Cerebellar cortex (tissue), 1 donor: Measurements from ENCODE around the gene OGDHL.
A peak's percentile ranks its signal among the peaks of the same experiment; 100 is the strongest.
"Not testable (repeated sequence)": the region's sequence is repeated elsewhere in the genome, so short reads cannot be mapped to it uniquely, and the experiment has no call there.

Source experiments
- DNase-seq: peaks from one replicate; pipeline ENCODE4 v3.0.0-alpha.2; 2015; ENCODE audit warnings: low spot score

The OGDHL gene

DNA sequence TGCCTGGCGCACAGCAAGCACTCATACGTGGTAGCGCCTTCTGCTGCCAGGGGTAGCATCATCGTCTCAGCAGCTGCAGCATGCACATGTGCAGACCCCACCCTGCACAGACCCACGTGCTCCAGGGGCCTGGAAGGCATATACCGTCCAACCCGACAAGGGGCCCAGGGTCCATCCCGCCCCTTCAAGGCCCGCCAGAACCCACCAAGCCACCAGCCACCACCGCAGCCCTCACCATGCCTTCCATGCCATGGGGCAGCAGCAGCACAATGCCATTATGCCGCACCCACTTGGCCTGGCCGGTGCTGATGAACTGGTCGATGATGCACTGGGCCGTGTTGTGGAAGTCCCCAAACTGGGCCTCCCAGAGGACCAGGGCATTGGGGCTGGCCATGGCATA, 22.7 kb downstream of the OGDHL start:
- no peak for DNase-seq

DNA sequence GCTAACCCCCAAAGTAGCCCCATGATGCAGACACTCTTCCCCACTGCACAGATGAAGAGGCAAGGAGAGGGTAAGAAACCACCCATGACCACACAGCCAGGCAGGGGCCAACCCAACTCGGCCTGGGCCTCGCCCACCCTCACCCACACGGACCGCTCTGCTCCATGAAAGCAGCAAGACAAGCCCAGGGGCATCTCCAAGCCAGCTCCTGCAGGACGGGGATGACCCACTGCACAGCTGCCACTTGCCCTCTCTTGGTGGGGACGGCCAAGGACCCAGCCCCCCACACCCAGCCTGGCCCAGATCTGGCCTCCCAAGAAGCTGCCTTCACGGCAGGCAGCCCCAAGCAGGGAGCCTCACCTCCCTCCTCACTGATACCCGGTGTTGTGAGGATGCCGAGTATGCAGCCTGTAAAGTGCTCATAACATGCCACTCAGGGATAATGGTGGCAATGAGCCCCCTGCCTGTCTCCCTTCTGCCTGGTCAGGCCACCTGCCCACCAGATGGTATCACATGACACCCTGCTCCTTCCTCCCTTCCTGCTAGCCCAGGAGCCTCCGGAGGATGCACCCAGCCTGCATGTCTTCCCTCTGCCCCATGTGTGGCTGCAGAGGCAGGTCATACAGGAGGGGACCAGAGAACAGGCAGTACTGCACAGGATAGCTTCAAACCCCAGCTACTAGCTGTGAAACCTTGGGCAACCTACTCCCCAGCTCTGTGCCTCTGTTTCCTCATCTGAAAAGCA, 23.3 kb downstream of the OGDHL start:
- peak; percentile 62 for DNase-seq

DNA sequence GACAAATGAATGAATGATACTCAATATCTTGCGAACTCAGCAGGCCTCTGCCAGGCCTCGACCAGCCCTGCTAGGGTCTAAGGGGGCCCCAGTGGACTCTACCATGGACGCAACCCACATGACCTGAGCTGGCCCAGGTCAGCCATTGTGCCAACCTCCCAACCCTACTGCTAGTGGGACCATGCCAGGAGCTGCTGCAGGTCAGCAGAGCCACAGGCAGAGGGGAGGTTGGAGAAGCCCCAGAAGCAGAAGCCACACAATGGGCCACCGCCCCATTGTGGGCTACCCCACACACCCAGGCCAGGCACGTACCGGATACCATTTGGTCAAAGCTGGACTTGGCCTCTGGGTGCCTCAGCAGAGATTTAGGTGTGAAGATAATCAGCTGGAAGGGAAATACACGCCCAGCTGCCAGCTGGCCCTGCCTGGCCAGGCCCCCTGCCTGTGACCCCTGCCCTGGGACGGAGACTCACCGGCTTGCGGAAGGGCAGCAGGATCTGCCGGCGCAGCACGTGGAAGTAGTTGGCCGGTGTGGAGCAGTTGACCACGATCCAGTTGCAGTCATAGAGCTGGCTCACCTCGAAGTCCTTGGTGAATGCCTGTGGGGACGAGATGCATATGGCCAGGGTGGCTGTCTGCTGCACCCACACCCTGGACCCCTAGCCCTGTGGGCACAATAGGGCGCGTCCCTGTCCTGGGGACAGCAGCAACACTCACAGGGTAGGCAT, 24.5 kb downstream of the OGDHL start:
- no peak for DNase-seq

DNA sequence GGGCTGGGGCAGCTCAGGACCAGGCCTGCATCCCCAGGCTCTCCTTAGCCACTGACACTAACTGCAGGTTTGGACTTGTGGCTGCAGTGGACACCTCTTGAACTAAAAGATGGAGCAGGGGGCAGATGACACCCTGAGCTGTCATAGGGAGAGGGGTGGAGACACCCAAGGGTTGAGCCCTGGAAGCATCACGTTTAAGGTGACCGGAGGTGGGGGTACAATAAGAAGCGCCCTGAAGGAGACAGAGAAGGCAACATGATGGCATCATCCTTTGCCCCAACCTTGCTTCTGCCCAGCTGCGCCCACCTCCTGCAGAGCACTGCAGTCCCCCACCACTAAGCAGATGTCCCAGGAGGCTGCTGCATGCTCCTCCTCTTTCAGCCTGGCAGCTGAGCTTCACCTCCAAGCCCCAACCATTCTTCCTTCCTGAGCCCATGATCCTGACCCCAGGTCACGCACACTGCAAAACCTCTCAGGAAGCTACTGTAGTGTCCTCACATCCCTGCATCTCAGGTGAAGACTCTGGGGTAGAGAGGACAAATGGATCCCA, 25.5 kb downstream of the OGDHL start:
- DNase-seq: no peak

DNA sequence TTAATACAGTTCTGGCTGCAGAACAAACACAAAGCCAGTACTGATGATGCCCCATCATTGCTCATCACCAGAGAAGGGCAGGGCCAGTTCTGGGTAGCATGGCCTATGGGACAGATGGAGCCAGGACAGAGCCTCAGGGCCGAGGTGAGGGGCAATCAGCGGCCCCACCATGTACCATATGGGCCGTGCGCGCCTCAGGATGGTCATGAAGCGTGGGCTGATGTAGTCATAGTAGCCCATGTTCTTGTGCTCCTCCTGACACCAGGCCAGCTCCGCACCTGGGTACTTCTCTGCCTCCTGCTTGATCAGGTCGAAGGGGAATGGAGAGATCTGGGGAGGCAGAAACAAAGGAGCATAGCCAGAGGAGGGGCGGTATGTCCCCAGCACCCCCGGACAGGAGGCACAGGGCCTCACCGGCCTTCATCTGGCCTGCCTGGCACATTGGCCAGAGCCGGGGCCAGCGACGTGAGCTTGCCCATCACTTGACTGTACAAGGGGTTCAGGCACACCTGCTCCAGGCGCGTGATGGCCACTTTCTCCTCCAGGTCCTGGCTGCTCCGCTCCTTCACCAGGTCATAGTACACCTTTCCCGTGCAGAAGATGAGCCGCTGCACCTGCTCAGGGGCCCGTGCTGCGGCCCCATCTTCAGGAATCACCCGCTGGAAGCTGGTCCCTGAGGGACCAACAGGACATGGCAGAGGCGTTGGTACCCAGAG, 26.1 kb downstream of the OGDHL start:
- DNase-seq: no peak

DNA sequence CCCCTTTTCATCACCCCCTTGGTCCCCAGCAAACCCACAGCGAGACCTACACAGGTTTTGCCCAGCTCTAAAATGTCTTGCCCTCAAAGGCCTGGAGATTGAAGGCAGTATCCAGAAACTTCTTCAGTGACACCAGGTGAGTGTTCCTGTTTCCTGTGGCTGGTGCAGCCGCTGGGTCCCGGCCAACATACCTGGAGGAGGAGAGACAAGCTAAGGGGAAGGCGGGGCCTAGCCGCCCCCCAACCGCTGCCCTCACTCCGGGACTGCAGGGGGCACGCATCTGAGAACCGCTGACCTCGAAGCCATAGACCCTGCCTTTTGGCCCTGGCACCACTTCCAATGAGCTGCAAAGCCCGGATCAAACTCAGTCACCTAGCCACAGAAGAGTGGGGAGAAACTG, 27.0 kb downstream of the OGDHL start:
- no peak for DNase-seq

DNA sequence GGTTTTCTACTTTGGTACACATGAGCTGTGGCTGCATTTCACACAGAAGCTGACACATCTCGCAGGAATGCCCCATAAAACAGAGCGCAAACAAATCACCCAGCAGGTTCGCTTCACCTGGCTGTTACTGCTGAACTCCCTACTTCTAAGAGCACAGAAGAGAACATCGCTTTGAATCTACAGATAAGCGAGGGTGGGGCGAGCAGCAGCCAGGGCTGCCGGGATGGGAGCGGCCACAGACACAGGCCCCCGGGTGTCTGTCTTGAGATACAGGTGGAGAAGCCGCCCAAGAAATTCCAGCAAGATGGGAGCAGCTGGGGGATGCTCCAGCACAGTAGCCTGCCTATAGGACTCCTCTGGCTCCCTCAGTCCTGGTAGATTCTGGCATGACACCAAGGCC, 27.4 kb downstream of the OGDHL start:
- DNase-seq: no peak

DNA sequence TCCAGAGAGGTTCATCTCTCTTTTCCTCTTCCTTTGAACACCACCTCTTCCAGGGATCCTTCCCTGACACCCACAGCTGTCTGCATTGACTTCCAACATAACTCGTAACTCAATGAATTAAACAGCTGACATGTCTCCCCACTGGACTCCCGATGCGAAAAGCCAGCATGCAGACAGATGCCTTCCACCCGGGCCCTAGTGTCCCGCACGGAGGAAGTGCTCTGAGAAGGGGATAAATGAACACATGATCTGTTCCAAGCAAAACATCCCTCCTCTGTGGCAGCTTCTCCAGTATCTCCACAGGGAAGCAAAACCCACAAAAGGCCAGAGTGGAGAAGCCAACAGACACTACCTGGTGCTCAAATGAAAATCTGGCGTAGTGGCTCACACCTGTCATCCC, 28.3 kb downstream of the OGDHL start:
- DNase-seq: no peak

DNA sequence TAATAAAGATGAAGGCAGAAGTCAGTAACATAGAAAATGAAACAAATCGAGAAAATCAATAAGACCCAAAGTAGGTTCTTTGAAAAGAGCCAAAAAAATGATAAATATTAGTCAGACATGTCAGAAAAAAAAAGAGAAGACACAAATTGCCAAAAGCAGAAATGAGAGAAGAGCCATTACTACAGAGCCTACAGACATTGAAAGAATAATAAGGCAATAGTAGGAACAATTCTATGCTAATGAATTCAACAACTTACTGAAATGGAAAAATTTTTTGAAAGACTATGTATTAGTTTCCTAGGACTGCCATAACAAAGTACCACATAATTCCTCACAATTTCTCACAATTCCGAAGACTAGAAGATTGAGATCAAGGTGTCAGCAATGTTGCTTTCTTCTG, 35.5 kb downstream of the OGDHL start:
- DNase-seq: no peak

DNA sequence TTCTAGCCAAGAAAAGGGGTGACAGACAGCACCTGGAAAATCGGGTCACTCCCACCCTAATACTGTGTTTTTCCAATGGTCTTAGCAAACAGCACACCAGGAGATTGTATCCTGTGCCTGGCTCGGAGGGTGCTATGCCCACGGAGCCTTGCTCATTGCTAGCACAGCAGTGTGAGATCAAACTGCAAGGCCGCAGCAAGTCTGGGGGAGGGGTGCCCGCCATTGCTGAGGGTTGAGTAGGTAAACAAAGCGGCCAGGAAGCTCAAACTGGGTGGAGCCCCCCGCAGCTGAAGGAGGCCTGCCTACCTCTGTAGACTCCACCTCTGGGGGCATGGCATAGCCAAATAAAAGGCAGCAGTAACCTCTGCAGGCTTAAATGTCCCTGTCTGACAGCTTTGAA, 47.0 kb downstream of the OGDHL start:
- not testable (repeated sequence) for DNase-seq

DNA sequence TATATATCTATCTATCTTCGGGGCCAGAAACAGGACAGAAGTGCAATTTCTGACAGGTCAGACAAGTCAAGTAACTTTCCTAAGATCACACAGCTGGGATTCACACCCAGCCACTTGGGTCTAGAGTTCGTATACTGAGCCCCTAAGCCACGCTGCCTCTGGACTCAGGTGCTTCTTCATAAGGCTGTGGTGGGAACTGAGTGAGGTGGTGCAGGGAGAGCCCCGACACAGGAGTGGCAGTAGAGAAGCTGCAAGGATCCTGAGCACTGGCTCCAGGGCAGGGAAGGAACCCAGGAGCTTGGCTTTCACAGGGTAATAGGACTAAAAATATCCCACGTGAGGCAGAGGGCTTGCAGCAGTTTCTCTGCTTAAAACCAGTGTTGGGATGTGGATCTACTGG, 48.9 kb downstream of the OGDHL start:
- no peak for DNase-seq

DNA sequence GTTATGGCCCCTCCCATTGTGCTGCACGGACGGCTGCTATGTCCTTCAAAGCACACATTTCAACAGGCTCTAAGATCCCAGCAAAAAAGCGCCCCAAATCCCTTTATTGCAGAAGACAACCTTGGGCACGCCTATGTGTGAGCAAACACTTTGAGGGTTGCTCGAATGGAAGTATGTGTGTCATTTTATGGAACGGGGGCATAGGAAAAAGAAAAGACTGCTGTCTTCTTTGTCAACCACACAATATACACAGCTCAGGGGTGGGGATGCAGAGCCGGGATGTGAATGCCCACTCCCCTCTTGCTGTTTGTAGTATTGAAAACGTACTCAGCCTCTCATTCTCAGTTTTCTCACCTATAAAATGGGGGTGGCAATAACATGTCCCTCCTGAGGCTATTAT, 50.6 kb downstream of the OGDHL start:
- DNase-seq: no peak

DNA sequence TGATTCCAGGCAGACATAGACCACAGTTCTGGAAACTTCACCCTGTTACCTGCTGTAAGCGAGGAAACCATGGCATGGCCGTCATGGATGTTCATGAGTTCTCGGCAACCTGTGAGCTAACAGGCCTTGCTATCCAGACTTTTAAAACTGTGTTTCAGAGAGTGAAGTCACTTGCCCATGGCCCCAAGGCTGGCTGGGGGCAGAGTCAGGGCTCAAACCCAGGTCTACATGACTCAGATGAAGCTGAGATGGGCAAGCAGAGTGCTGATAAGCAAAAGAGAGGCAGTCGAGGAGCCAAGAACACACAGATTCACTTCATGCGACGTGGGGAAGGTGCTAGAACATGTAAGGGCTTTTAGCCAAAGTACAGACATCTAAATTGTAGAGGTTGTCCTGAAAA, 51.2 kb downstream of the OGDHL start:
- DNase-seq: no peak

DNA sequence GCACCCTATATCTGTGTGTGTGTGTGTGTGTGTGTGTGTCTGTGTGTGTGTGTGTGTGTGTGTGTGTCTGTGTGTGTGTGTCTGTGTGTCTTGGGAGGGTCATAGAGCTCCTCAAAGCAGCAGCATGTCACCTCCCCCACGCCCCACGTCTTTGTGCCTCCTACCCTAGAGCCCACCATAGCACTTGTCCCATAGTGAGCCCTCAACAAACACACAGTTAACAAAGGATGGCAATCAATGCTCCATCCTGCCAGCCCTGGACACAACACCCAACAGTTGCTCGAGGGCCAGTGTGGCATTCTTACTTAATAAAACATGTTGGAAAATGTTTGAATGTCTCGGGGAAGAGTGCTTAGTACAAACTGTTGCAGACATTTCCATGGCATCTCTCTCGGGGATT, 52.2 kb downstream of the OGDHL start:
- DNase-seq: no peak

DNA sequence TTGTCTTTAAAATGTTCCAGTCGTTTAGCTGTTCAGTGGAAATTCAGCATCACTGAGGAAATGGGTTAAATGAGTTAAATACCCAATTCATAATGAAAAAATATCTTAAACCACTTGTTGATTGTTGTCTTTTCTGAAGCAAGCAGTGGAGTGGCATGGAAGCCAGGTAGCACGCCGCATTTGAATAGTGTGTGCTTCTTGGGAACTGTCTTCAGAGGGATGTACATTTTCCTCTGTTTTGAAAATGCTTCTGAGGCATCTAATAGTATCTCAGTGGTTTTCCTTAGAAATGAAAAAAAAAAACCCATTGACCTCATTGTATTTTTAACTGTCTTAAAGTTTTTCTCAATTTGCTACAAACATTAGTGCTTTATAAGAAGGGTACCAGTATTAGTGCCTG, 54.5 kb downstream of the OGDHL start:
- no peak for DNase-seq

DNA sequence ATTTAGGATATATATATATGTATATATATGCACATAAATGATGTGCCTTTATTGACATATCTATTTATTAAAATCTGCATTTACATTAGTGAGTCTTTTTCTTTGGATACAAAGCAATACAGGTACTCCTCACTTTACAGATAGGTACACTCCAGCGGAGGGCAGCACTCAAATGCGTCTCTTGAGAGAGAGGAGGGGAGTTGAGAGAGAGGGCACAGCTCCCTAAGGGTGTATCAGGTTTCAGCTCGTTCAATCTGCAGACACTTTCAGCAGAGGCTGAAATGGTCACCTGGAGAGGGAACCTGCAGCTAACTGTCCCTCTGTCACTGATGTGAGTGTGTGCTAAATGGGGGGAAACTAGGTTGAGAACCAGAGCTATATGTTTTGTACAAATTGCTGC, 61.1 kb downstream of the OGDHL start:
- no peak for DNase-seq

DNA sequence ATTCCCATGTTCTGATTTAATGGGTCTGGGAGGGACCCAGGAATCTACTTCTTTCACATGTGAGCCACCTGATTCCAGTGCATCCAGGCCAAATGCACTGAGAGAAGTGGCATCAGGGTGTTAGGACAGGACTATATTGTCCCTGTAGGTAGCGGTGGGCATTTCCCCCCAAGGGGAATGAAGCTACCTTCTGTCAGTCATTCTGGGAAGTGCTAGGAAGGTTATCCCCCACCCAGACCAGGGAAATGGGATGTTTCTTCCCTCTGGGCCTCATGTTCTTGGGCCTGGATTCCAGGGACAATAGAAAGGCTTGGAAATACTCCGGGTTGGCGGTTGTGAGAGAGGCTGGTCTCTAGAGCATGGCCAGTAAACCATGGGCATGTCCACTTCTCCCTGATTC, 61.9 kb downstream of the OGDHL start:
- DNase-seq: no peak

DNA sequence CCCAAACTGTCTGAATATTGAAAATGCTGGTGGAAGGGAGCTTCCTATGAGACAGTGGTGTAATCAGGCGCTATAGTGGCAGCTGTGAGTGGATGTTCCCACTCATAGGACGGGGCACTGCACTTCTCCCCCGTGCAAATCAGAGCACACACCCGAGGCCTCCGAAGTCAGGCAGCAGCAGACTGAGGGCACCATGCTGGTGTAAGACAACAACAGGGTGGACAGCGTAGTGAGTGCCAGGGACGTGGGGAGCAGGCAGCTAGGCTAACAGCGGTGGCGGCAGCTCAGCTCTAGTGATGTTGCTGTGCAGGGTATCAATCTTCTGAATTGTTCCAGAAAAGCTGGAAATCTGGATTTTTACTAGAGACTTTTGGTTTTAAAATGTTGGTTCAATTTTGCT, 63.4 kb downstream of the OGDHL start:
- DNase-seq: no peak

DNA sequence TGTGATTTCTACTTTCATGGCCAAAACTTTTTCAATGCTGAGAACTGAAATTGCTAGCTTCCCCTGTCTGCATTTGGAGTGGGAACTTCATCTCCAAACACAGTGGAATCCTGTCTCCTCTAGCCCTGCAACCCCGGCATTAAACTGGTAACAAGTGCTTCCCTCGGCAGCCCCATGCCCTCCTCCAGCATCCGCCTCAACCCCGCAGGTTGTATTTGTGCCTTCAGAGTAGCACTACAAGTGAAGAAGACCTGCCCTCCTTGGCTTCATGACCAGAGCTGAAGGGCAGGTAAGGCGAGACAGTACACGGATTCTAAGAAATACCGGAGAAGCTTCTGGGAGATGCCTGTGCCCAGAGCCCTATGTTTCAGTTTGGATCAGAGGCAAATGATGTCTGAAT, 65.8 kb downstream of the OGDHL start:
- DNase-seq: no peak

DNA sequence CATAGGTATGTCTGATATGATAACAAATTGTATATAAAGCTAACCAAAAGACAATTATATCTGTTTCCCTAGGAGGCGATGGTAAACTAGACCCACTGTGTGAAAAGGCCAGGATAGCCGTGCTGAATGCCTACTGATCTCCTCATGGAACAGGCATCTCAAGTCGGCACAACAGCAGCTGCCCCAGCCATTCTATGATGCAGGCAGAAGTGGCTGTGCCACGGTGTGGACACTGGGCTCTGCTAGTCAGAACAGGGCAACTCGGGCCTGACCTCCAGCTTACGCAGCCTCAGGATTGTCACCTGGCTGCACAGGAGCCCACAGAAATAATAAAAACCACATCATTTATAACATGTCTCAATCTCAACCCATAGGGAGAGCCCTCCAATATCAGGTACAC, 67.7 kb downstream of the OGDHL start:
- no peak for DNase-seq

DNA sequence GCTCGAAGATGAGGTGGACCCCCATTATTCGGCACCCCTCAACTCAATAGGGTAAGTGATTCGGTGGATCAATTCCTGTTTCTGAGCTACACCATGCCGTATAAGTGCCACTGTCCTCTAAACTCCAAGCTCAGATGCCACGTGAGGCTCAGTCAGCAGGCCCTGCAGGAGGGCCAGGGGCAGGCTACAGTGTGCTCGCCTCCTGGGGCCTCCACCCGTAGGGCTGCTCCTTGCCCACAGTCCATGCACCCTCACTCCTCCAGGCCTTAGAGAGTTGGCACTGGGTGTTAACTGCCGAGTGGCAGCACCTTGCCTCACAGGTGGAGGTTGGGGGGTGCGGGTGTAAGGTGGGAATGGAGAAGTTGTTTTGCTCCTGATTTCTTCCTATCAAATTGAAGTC, 70.5 kb downstream of the OGDHL start:
- DNase-seq: no peak

DNA sequence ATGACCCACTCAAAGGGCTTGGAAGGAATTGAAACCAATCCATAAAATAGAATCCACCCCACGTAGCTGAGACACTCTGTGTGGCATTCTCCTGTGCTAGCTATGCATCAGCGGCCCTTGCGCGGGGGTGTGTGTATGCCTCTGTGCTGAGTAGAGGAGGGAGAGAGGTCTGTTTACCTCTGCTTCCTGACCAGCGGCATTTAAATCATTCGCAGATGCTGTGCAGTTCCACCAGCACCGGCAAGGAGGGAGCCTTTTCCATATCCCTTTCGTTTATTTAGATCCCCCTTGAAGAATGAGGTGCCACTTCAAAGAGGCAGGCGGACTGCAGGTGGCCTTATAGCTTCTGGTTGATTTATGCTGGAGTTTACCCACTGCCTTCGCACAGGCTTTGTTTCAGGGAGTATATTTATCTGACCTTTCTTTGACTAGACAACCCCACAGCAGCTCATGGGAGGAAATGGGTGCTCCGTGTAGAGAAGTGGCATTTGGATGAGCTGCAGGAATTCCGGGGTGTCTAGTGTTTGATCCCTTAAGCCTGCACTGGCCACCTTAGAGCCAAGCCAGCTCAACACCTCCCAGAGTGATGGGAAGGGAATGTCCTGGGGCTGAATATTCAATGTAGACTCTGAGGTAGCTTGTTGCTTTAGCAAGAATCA, 71.3 kb downstream of the OGDHL start:
- DNase-seq: no peak
